ENCODE measurements around the gene AMN.

DNA sequence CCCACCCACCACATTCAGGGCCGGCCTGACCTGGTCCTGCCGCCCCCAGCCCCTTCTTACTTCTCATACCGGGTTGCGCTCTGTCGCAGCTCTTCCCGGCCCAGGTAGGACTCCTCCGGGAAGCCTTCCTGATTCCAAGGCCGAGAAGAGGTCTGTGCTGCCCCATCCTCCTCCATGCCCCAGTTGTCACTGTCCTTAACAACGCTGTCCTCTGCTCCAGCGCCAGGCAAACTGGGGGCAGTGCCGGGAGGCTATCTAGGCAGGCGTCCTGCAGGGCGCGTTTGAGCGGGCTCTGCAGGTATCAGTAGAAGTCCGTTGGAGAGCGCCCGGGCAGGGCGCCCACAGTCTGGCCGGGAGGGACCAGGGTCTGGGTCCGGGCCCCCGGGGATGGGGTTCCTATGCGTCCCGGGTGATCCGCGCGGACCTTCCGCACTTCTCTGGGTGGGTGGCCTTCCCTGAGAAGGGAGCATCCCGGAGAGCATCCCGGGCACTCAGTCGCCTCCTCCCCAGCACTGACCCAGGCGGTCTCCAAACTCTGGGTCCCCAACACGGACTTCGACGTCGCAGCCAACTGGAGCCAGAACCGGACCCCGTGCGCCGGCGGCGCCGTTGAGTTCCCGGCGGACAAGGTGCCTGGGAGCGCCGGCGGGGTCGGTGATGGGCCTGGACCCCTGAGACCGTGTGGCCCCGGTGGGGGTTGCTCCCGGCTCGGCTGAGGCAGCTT, 900 bp downstream of the AMN start:
- no peak for TF ChIP-seq POLR2AphosphoS5 (IDR thresholded peaks at IDR 0.05; ENCODE audit: low read depth, low read length)
- no peak for TF ChIP-seq SIN3A (IDR thresholded peaks at IDR 0.05; ENCODE audit: borderline replicate concordance, insufficient read depth, low read length)

Measured in PFSK-1 (cell line).